A549 treated with CpdA at 1 μM for 4 hours (cell line): ENCODE measurements around the gene NUDT3. TPM values are rescaled to one million over a fixed set of nuclear protein-coding genes. Genes with fewer than 3 reads are reported as not detected.

Source experiments
- total RNA-seq: library from RNA; stranded (reverse); fragments of 200-300 nt; extraction: Qiagen RNA extraction; gene quantifications from 5 replicates; pipeline ENCODE4 v1.2.3, GENCODE V29; 2022; ENCODE audit warnings: low read depth

The NUDT3 gene
- 5.6 to 8.4 TPM (median 6.1 TPM) in 5 replicates for total RNA-seq

GRCh38 chr6:34392497-34393190 lies at the start of gene NUDT3:
Gene NUDT3 (minus strand): TSS chr6:34392669. CDS start chr6:34392362, 307 bp downstream.

GRCh38 chr6:34425498-34426410 lies 33.3 kb upstream of the NUDT3 start, which contains the start of gene RPS10:
Gene RPS10 (minus strand): TSS chr6:34426069. CDS start chr6:34425221, 848 bp downstream.

GRCh38 chr6:34248727-34249468 lies 143.6 kb downstream of the NUDT3 start, which contains the start of gene SMIM29:
Gene SMIM29 (minus strand): TSS chr6:34249006. CDS start chr6:34247791, 1,215 bp downstream.

GRCh38 chr6:34236443-34237315 lies 155.8 kb downstream of the NUDT3 start, which contains the start of gene HMGA1:
Gene HMGA1 (plus strand): TSS chr6:34236873. CDS start chr6:34240781, 3,908 bp downstream.

Other genes starting within 250 kb of the NUDT3 start
- 0.07 to 0.35 TPM (median 0.09 TPM) in 5 replicates for gene GRM4, start 246.6 kb downstream of the NUDT3 start, total RNA-seq
- 526 to 737 TPM (median 679 TPM) in 5 replicates for gene HMGA1, start 155.8 kb downstream of the NUDT3 start, total RNA-seq
- 19.9 to 34.2 TPM (median 31.6 TPM) in 5 replicates for gene SMIM29, start 143.7 kb downstream of the NUDT3 start, total RNA-seq
- 2,057 to 2,243 TPM (median 2,160 TPM) in 5 replicates for gene RPS10, start 33.4 kb upstream of the NUDT3 start, total RNA-seq
- gene PACSIN1, start 73.4 kb upstream of the NUDT3 start, total RNA-seq, result 0.04 to 0.05 TPM (median 0.05 TPM) in 3 of 5 replicates, not detected in the others
- 1.7 to 3.0 TPM (median 2.6 TPM) in 5 replicates for gene SPDEF, start 163.7 kb upstream of the NUDT3 start, total RNA-seq